ENCODE measurements around the gene MGRN1. TPM values are rescaled to one million over a fixed set of nuclear protein-coding genes. Genes with fewer than 3 reads are reported as not detected.

The MGRN1 gene
- total RNA-seq, 1 donor from 2014 or later, result 91.5 TPM

- no peak for DNase-seq (ENCODE audit: low read depth)
- H3K27me3 Mint-ChIP-seq (ENCODE audit: low read depth, unreplicated experiment), result no peaks in the 10 kb centered on the region
Measured at GRCh38 chr16:4689091-4689671, 64.6 kb downstream of the MGRN1 start.

GRCh38 chr16:4689864-4690704 is 65.5 kb downstream of the MGRN1 start:
- no peak for DNase-seq (ENCODE audit: low read depth)
- no peak overlapping the region for H3K27ac Mint-ChIP-seq (ENCODE audit: unreplicated experiment)

More at GRCh38 chr16:4689091-4689671, 64.6 kb downstream of the MGRN1 start:
- Histone ChIP-seq H3K79me2 (ENCODE audit: insufficient read depth, low read length) (peaks cover 5% of the 10 kb centered on the region), H3K27me3 (ENCODE audit: insufficient read depth, low read length) (no peaks in the 10 kb centered on the region), H3K4me1 (ENCODE audit: insufficient read depth, low read length) (peaks cover 5% of the 10 kb centered on the region), H3K27ac (ENCODE audit: low read depth, low read length) (no peak overlapping the region), H3K4me3 (ENCODE audit: insufficient read depth, low read depth, low read length) (no peak overlapping the region), H3K9ac (ENCODE audit: low read length) (no peak overlapping the region), H4K20me1 (ENCODE audit: insufficient read depth, low read length) (peaks cover 8% of the 10 kb centered on the region), H3K4me2 (ENCODE audit: low read length) (no peak overlapping the region), H3K36me3 (ENCODE audit: insufficient read depth, low read length) (no peaks in the 10 kb centered on the region), H2AFZ (ENCODE audit: low read depth, low read length) (no peak overlapping the region), H3K9me3 (ENCODE audit: insufficient read depth, low read depth, low read length) (no peaks in the 10 kb centered on the region)
- FAIRE-seq, result no peak
- Mint-ChIP-seq H3K9me3 (ENCODE audit: unreplicated experiment) (no peaks in the 10 kb centered on the region), H3K27ac (ENCODE audit: unreplicated experiment) (no peak overlapping the region), H3K4me1 (ENCODE audit: low read depth, unreplicated experiment) (no peaks in the 10 kb centered on the region), H3K36me3 (ENCODE audit: low read depth, unreplicated experiment) (peaks cover 5% of the 10 kb centered on the region), H3K4me3 (ENCODE audit: unreplicated experiment) (no peak overlapping the region)
- TF ChIP-seq, protein P1, sequence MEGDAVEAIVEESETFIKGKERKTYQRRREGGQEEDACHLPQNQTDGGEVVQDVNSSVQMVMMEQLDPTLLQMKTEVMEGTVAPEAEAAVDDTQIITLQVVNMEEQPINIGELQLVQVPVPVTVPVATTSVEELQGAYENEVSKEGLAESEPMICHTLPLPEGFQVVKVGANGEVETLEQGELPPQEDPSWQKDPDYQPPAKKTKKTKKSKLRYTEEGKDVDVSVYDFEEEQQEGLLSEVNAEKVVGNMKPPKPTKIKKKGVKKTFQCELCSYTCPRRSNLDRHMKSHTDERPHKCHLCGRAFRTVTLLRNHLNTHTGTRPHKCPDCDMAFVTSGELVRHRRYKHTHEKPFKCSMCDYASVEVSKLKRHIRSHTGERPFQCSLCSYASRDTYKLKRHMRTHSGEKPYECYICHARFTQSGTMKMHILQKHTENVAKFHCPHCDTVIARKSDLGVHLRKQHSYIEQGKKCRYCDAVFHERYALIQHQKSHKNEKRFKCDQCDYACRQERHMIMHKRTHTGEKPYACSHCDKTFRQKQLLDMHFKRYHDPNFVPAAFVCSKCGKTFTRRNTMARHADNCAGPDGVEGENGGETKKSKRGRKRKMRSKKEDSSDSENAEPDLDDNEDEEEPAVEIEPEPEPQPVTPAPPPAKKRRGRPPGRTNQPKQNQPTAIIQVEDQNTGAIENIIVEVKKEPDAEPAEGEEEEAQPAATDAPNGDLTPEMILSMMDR (IDR thresholded peaks at IDR 0.05; ENCODE audit: insufficient read depth, low read depth, low read length), result no peak
- TF ChIP-seq EZH2 (IDR thresholded peaks at IDR 0.05; ENCODE audit: insufficient read depth, low read length), result no peak

More at GRCh38 chr16:4689864-4690704, 65.5 kb downstream of the MGRN1 start:
- Histone ChIP-seq H4K20me1 (ENCODE audit: insufficient read depth, low read length) (peaks cover 9% of the 10 kb centered on the region), H3K4me2 (ENCODE audit: low read length) (no peak overlapping the region), H3K4me1 (ENCODE audit: insufficient read depth, low read length) (peaks cover 8% of the 10 kb centered on the region), H3K27me3 (ENCODE audit: insufficient read depth, low read length) (no peaks in the 10 kb centered on the region), H3K79me2 (ENCODE audit: insufficient read depth, low read length) (peaks cover 10% of the 10 kb centered on the region), H3K27ac (ENCODE audit: low read depth, low read length) (no peak overlapping the region), H3K4me3 (ENCODE audit: insufficient read depth, low read depth, low read length) (no peak overlapping the region), H2AFZ (ENCODE audit: low read depth, low read length) (no peak overlapping the region), H3K9me3 (ENCODE audit: insufficient read depth, low read depth, low read length) (no peaks in the 10 kb centered on the region), H3K36me3 (ENCODE audit: insufficient read depth, low read length) (no peaks in the 10 kb centered on the region), H3K9ac (ENCODE audit: low read length) (no peak overlapping the region)
- no peak for FAIRE-seq
- H3K27me3 Mint-ChIP-seq (ENCODE audit: low read depth, unreplicated experiment), result no peaks in the 10 kb centered on the region
- H3K4me1 Mint-ChIP-seq (ENCODE audit: low read depth, unreplicated experiment), result peaks cover under 1% of the 10 kb centered on the region
- TF ChIP-seq, protein P1 (IDR thresholded peaks at IDR 0.05; ENCODE audit: insufficient read depth, low read depth, low read length), result no peak
- TF ChIP-seq EZH2 (IDR thresholded peaks at IDR 0.05; ENCODE audit: insufficient read depth, low read length), result no peak
- H3K36me3 Mint-ChIP-seq (ENCODE audit: low read depth, unreplicated experiment), result peaks cover 2% of the 10 kb centered on the region
- H3K9me3 Mint-ChIP-seq (ENCODE audit: unreplicated experiment), result no peaks in the 10 kb centered on the region
- H3K4me3 Mint-ChIP-seq (ENCODE audit: unreplicated experiment), result no peak overlapping the region

Measured in astrocyte (in vitro differentiated cells and primary cell).